Lower leg skin (tissue), 3 donors: ENCODE measurements around the gene ZEB1.

Source experiments
- CTCF ChIP-seq, 3 donors: fragments of 450-650 bp; IDR thresholded peaks; one replicate each; pipeline ENCODE4 v1.5.1; 2016; ENCODE audit warnings: antibody characterized with exemption in 3 of 3, mild to moderate bottlenecking in 3 of 3, moderate library complexity in 2 of 3
- POLR2A ChIP-seq, 2 donors: fragments of 450-650 bp; IDR thresholded peaks; one replicate each; pipeline ENCODE4 v1.6.1; 2016 to 2017; ENCODE audit warnings: antibody characterized with exemption in 2 of 2, mild to moderate bottlenecking in 1 of 2, moderate library complexity in 1 of 2

GRCh38 chr10:31419394-31420063 is 100.5 kb downstream of the ZEB1 start:
- TF ChIP-seq CTCF (IDR thresholded peaks at IDR 0.05) = no peak
- TF ChIP-seq POLR2A (IDR thresholded peaks at IDR 0.05) = no peak
